K562 (cell line): ENCODE measurements around the gene EXOC5. TPM values are rescaled to one million over a fixed set of nuclear protein-coding genes. Genes with fewer than 3 reads are reported as not detected.

Source experiments
- ATAC-seq: fragments of 200-7000 bp; cut with Tn5 transposase; 3 replicates; pipeline ENCODE4 v1.9.1; 2020; ENCODE audit warnings: moderate library complexity
- BruUV-seq: library from RNA; stranded (reverse); fragments of 400-500 nt; replicated peaks from 2 replicates; lab custom pipeline; 2021; lab: Mats Ljungman, UMichigan
- CTCF ChIA-PET: fragments of 300-600 bp; formaldehyde crosslinking; extraction: SDS; loops from one replicate; lab custom pipeline; 2021; ENCODE audit warnings: low intra/inter-chr PET ratio; lab: Yijun Ruan, JAX
- POLR2A ChIA-PET: fragments of 300-600, 350-650 bp; sonication (Branson Sonifier 250); formaldehyde crosslinking; extraction: SDS; loops from one replicate; lab custom pipeline; 2021; ENCODE audit warnings: antibody characterized with exemption, inconsistent platforms; lab: Yijun Ruan, JAX
- DNase-seq, 4 experiments: peaks; one replicate each; pipeline versions ENCODE4 v3.0.0 to v3.0.0-alpha.2; 2011 to 2018; ENCODE audit warnings: low spot score in 3 of 4, mixed read lengths in 3 of 4; ENCODE audit errors: extremely low read depth in 1 of 4
- FAIRE-seq: peaks from 2 replicates; lab custom pipeline; 2011; peaks lifted over from hg19 to GRCh38; lab: Jason Lieb, UNC
- H2AFZ ChIP-seq: 2 replicates; pipeline ENCODE4 v1.6.0; 2011; ENCODE audit warnings: low read depth, low read length, control low read depth, inconsistent platforms
- H3K27ac ChIP-seq: fragments of 200-600 bp; 3 replicates; pipeline ENCODE4 v1.8.0; 2011; ENCODE audit warnings: low read depth, mild to moderate bottlenecking, control low read depth, inconsistent platforms, low read length, moderate library complexity, mixed read lengths; ENCODE audit errors: extremely low read depth
- H3K27me3 ChIP-seq, 2 experiments: fragments of 300-600 bp in 1 of 2; 2 replicates in 1 of 2; 3 replicates in 1 of 2; pipeline versions ENCODE4 v1.6.0 to v1.8.0; 2011; ENCODE audit warnings: inconsistent platforms in 2 of 2, low read length in 2 of 2, mild to moderate bottlenecking in 1 of 2, mixed read lengths in 1 of 2, moderate library complexity in 1 of 2; ENCODE audit not compliant: control insufficient read depth in 2 of 2, insufficient read depth in 2 of 2
- H3K36me3 ChIP-seq: fragments of 300-600 bp; 3 replicates; pipeline ENCODE4 v1.8.0; 2011; ENCODE audit warnings: mild to moderate bottlenecking, low read length, inconsistent platforms; ENCODE audit not compliant: control insufficient read depth, insufficient read depth
- H3K4me1 ChIP-seq, 2 experiments: fragments of 200-600 bp in 1 of 2; replicated peaks in 1 of 2; 2 replicates in 1 of 2; 3 replicates in 1 of 2; pipeline versions ENCODE4 v1.5.1 to v1.8.0; 2011; ENCODE audit warnings: inconsistent platforms in 2 of 2, low read length in 2 of 2, mild to moderate bottlenecking in 1 of 2, mixed read lengths in 1 of 2, moderate library complexity in 1 of 2; ENCODE audit not compliant: control insufficient read depth in 2 of 2, insufficient read depth in 2 of 2
- H3K4me2 ChIP-seq: 2 replicates; pipeline ENCODE4 v1.6.1; 2011; ENCODE audit warnings: low read length, control low read depth, inconsistent platforms, mixed read lengths; ENCODE audit not compliant: insufficient read depth
- H3K4me3 ChIP-seq: fragments of 200-600 bp; sonication (generic), shearing (Covaris generic); 2 replicates; pipeline ENCODE4 v1.5.1; 2016; ENCODE audit warnings: control low read depth, inconsistent platforms
- H3K79me2 ChIP-seq: fragments of 200-600 bp; 3 replicates; pipeline ENCODE4 v1.8.0; 2011; ENCODE audit warnings: low read length, inconsistent platforms; ENCODE audit not compliant: control insufficient read depth, insufficient read depth
- H3K9ac ChIP-seq, 2 experiments: 2 replicates each; pipeline versions ENCODE4 v1.6.0 to v1.6.1; 2011; ENCODE audit warnings: low read depth in 2 of 2, low read length in 2 of 2, control low read depth in 1 of 2, inconsistent platforms in 1 of 2, mild to moderate bottlenecking in 1 of 2, mixed read lengths in 1 of 2; ENCODE audit not compliant: insufficient read depth in 1 of 2
- H3K9me1 ChIP-seq: one replicate; pipeline ENCODE4 v1.6.0; 2011; ENCODE audit warnings: inconsistent platforms, mild to moderate bottlenecking, low read length, moderate library complexity; ENCODE audit not compliant: control insufficient read depth, insufficient read depth
- H3K9me3 ChIP-seq: replicated peaks from 2 replicates; pipeline ENCODE4 v1.5.1; 2011; ENCODE audit warnings: low read depth, low read length, inconsistent platforms; ENCODE audit not compliant: control insufficient read depth, insufficient read depth
- H4K20me1 ChIP-seq: replicated peaks from 2 replicates; pipeline ENCODE4 v1.6.1; 2011; ENCODE audit warnings: low read length, inconsistent platforms, mixed read lengths; ENCODE audit not compliant: control insufficient read depth, insufficient read depth
- ELF2 ChIP-seq: fragments of 250-450 bp; sonication (Bioruptor Pico); IDR thresholded peaks from 2 replicates; pipeline ENCODE4 v1.5.0; 2021; ENCODE audit warnings: mild to moderate bottlenecking
- ESRRB ChIP-seq: fragments of 250-450 bp; sonication (Bioruptor Pico); IDR thresholded peaks from 2 replicates; pipeline ENCODE4 v1.5.0; 2020; ENCODE audit warnings: mild to moderate bottlenecking, moderate library complexity, borderline replicate concordance
- HDAC1 ChIP-seq, 2 experiments: fragments of 450-650 bp; IDR thresholded peaks; 2 replicates each; pipeline ENCODE4 v1.6.1; 2016 to 2017; ENCODE audit warnings: inconsistent platforms in 1 of 2, mild to moderate bottlenecking in 1 of 2, moderate library complexity in 1 of 2
- IRF9 ChIP-seq: fragments of 450-650 bp; IDR thresholded peaks from 2 replicates; pipeline ENCODE4 v1.6.1; 2016; ENCODE audit warnings: missing biosample characterization, missing genetic modification characterization
- MNT ChIP-seq, 2 experiments: fragments of 450-650 bp; conservative IDR thresholded peaks; 2 replicates each; pipeline ENCODE4 v1.6.1; 2017; ENCODE audit warnings: mild to moderate bottlenecking in 2 of 2, moderate library complexity in 2 of 2
- SAFB2 ChIP-seq: fragments of 200-400 bp; formaldehyde crosslinking; IDR thresholded peaks from 2 replicates; pipeline ENCODE4 v1.6.1; 2018; ENCODE audit warnings: borderline replicate concordance, low read length, low read depth, moderate library complexity; ENCODE audit not compliant: severe bottlenecking
- ZKSCAN1 ChIP-seq: fragments of 150-350 bp; IDR thresholded peaks from 2 replicates; pipeline ENCODE4 v1.6.1; 2016; ENCODE audit warnings: low read depth, low read length
- WGBS: fragments of 100-300 bp; shearing (Covaris generic); methylation state at CpG from one replicate; pipeline ENCODE4 v1.1.6; 2016; ENCODE audit warnings: low coverage, mixed read lengths; ENCODE audit not compliant: insufficient coverage; ENCODE audit errors: missing lambda C conversion rate; 5-methylcytosine and 5-hydroxymethylcytosine counted together
- in situ Hi-C: fragments of 300-500 bp; cut with MboI; formaldehyde crosslinking; loops from 4 replicates; pipeline ENCODE4 v1.15.0; 2018; ENCODE audit warnings: inconsistent platforms, mixed read lengths
- intact Hi-C: fragments of 100-400 bp; cut with micrococcal nuclease; formaldehyde crosslinking; loops from 2 replicates; pipeline ENCODE4 v1.14.2; 2022
- polyA plus RNA-seq, 8 experiments: library from polyadenylated mRNA; depleted of rRNA in 4 of 8; stranded (reverse) in 5 of 8; unstranded in 3 of 8; fragments of >200 nt; fragmentation: Nextera tagmentation in 2 of 8; fragmentation: Illumina TruSeq in 1 of 8; extraction: Ambion mirVana in 2 of 8; extraction: Trizol in 1 of 8; gene quantifications; 2 replicates each; pipeline versions ENCODE4 v1.2.1 to v1.2.3, GENCODE V29; 2011 to 2014; ENCODE audit warnings: inconsistent platforms in 1 of 8, missing spikeins in 1 of 8
- total RNA-seq, 7 experiments: library from RNA; depleted of rRNA in 6 of 7; stranded (reverse); fragments of >200 nt in 6 of 7; fragmentation: Illumina TruSeq in 2 of 7; extraction: Trizol in 2 of 7; gene quantifications; 2 replicates each; pipeline versions ENCODE4 v1.2.1 to v1.2.3, GENCODE V29; 2011 to 2021; ENCODE audit warnings: low replicate concordance in 1 of 7

The EXOC5 gene
- total and polyA plus RNA-seq, 9 of the 15 experiments (the other 6 are each of a cell fraction or from before 2014, with no cell fraction given), result 5.7 to 50.3 (median 32.0) TPM

- no TSS peak for BruUV-seq
- H3K27me3 ChIP-seq, result no peaks in the 10 kb centered on the region
- no peak for ATAC-seq
Observed at GRCh38 chr14:57161583-57162234, 107.0 kb downstream of the EXOC5 start.

More at GRCh38 chr14:57161583-57162234, 107.0 kb downstream of the EXOC5 start:
- in situ Hi-C loops, result no loop called here
- TF ChIP-seq MNT (conservative IDR thresholded peaks at IDR 0.05) (no peak), IRF9 (no peak), ELF2 (CRISPR knock-in tag) (no peak), SAFB2 (no peak), ESRRB (CRISPR knock-in tag) (no peak), ZKSCAN1 (no peak), HDAC1 (IDR thresholded peaks at IDR 0.05) (no peak)
- H3K4me1 ChIP-seq, result peaks cover 0 to 8% of the 10 kb centered on the region in 2 experiments; a peak in 1 of 5 replicates
- no peak overlapping the region for H3K27ac ChIP-seq
- DNase-seq (no peak), FAIRE-seq (no peak)
- H3K79me2 ChIP-seq, result no peaks in the 10 kb centered on the region
- H3K36me3 ChIP-seq, result no peaks in the 10 kb centered on the region
- intact Hi-C loops, result no loop called here
- CTCF ChIA-PET, result no interaction called here
- no peaks in the 10 kb centered on the region for H3K9me1 ChIP-seq
- H3K4me3 ChIP-seq, result no peak overlapping the region
- WGBS, result 14% methylated on average over 7 of the region's 8 CpGs
- H3K9me3 ChIP-seq, result no peaks in the 10 kb centered on the region
- no peak overlapping the region for H2AFZ ChIP-seq
- H3K9ac ChIP-seq, result no peak overlapping the region
- no peak overlapping the region for H3K4me2 ChIP-seq
- no peaks in the 10 kb centered on the region for H4K20me1 ChIP-seq
- POLR2A ChIA-PET, result interaction anchor here (0.6 kb wide), 1 partner anchor 457 kb away, joined by 3 read pairs; no protein-coding TSS in a partner anchor
